Measurements from ENCODE around the gene PIGZ.

The PIGZ gene, protein sequence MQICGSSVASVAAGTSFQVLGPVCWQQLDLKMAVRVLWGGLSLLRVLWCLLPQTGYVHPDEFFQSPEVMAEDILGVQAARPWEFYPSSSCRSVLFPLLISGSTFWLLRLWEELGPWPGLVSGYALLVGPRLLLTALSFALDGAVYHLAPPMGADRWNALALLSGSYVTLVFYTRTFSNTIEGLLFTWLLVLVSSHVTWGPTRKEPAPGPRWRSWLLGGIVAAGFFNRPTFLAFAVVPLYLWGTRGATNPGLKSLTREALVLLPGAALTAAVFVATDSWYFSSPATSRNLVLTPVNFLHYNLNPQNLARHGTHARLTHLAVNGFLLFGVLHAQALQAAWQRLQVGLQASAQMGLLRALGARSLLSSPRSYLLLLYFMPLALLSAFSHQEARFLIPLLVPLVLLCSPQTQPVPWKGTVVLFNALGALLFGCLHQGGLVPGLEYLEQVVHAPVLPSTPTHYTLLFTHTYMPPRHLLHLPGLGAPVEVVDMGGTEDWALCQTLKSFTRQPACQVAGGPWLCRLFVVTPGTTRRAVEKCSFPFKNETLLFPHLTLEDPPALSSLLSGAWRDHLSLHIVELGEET

DNA sequence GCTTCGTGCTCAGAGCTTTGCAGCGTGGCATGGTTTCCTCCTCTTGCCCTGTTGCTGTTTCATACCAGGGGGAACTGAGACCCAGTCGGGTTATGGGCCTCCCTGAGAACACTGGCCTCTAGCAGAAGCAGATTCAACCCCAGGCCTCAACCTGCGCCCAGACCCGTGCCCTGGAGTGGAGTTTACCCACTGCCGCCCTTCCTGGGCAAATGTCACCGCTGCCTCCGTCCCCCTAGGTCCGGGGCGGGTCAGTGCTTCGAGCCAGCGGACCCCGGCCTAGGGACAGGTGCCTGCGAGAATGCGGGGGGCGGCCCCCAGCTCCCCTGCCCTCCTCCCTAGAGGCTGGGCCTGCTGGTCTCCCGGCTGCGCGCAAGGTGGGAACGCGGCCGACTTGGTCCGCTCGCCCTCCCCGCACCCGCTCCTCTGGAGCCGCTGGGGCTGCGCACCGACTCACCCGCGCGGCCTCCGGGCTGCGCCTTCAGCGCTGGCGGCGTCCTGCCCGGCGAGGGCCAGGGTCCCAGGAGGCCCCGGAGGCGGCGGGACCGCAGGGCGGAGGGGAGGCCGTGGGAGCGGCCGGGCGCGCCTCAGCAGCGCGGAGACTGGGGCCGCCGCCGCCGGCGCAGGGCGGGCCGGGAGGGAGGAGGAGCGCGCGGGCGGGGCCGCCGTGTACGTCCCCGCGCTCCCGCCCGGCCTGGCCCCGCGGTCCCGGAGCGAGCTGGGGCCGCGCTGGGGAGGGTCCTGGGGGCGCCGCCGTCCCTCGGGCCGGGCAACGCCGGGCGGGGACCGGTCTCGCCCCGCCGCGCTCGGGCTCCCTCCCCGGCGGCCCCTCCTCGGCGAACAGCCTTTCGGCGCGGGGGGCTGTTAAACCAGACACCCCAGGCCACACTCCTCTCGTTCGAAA is at the start of gene PIGZ:
Gene PIGZ (minus strand): TSS at position 601 of the 901 bp plus-strand sequence. CDS start 16,802 bp downstream, outside the sequence.
- Histone ChIP-seq H2AFZ (ENCODE audit: low read depth, low read length) (peak within 1 kb of the TSS; percentile 70; the same call in 1 of the 2 replicates), H3K27me3 (ENCODE audit: low read depth, low read length) (0 out of 2 replicates have a peak, but pooled peaks cover 3% of the 10 kb centered on the region), H3K4me3 (ENCODE audit: low read length) (peak within 1 kb of the TSS; percentile 76), H3K9me3 (ENCODE audit: insufficient read depth, low read length) (peaks cover 16% of the 10 kb centered on the region; the same call in 1 of the 2 replicates), H3K9ac (ENCODE audit: low read length) (peak within 1 kb of the TSS; percentile 67), H3K4me2 (ENCODE audit: low read length) (peak within 1 kb of the TSS; percentile 78), H4K20me1 (ENCODE audit: insufficient read depth, low read length) (no peaks in the 10 kb centered on the region), H3K79me2 (ENCODE audit: low read length) (no peaks in the 10 kb centered on the region), H3K36me3 (replicated peaks; ENCODE audit: low read depth, low read length) (peaks cover 9% of the 10 kb centered on the region), H3K4me1 (ENCODE audit: low read length) (peaks cover 9% of the 10 kb centered on the region; the same call in 1 of the 2 replicates), H3K27ac (ENCODE audit: low read length) (no peak within 1 kb of the TSS)
- TF ChIP-seq, protein P1, sequence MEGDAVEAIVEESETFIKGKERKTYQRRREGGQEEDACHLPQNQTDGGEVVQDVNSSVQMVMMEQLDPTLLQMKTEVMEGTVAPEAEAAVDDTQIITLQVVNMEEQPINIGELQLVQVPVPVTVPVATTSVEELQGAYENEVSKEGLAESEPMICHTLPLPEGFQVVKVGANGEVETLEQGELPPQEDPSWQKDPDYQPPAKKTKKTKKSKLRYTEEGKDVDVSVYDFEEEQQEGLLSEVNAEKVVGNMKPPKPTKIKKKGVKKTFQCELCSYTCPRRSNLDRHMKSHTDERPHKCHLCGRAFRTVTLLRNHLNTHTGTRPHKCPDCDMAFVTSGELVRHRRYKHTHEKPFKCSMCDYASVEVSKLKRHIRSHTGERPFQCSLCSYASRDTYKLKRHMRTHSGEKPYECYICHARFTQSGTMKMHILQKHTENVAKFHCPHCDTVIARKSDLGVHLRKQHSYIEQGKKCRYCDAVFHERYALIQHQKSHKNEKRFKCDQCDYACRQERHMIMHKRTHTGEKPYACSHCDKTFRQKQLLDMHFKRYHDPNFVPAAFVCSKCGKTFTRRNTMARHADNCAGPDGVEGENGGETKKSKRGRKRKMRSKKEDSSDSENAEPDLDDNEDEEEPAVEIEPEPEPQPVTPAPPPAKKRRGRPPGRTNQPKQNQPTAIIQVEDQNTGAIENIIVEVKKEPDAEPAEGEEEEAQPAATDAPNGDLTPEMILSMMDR (IDR thresholded peaks at IDR 0.05; ENCODE audit: low read depth, low read length): no peak
- TF ChIP-seq EZH2phosphoT487 (IDR thresholded peaks at IDR 0.05; ENCODE audit: low read depth): no peak

DNA sequence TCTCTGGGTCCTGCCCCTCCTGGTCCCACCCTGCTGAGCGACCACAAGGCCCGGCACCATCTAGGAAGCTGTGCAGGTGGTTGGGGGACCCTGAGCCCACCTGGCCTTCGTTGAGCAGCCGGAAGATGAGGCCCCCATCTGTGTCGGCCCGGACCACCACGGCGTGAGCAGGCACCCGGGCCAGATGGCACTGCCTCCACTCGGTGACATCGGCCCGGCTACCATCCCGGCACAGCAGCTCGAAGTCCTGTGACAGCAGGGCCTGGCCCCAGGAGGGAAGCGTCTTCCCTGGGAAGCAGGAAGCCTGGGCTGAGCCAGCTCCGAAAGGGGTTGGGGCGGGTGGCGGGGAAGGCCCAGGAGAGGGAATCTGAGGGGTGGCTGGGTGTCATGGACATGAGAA is 48.4 kb upstream of the PIGZ start:
- TF ChIP-seq EZH2phosphoT487 (IDR thresholded peaks at IDR 0.05; ENCODE audit: low read depth): no peak
- TF ChIP-seq, protein P1 (IDR thresholded peaks at IDR 0.05; ENCODE audit: low read depth, low read length): no peak
- Histone ChIP-seq H4K20me1 (ENCODE audit: insufficient read depth, low read length) (no peaks in the 10 kb centered on the region), H2AFZ (ENCODE audit: low read depth, low read length) (no peak overlapping the region), H3K4me2 (ENCODE audit: low read length) (no peak overlapping the region), H3K9ac (ENCODE audit: low read length) (no peak overlapping the region), H3K9me3 (ENCODE audit: insufficient read depth, low read length) (no peaks in the 10 kb centered on the region), H3K79me2 (ENCODE audit: low read length) (no peaks in the 10 kb centered on the region), H3K27ac (ENCODE audit: low read length) (no peak overlapping the region), H3K27me3 (ENCODE audit: low read depth, low read length) (peaks cover 14% of the 10 kb centered on the region), H3K4me1 (ENCODE audit: low read length) (peaks cover 3% of the 10 kb centered on the region), H3K4me3 (ENCODE audit: low read length) (no peak overlapping the region), H3K36me3 (replicated peaks; ENCODE audit: low read depth, low read length) (no peaks in the 10 kb centered on the region)

DNA sequence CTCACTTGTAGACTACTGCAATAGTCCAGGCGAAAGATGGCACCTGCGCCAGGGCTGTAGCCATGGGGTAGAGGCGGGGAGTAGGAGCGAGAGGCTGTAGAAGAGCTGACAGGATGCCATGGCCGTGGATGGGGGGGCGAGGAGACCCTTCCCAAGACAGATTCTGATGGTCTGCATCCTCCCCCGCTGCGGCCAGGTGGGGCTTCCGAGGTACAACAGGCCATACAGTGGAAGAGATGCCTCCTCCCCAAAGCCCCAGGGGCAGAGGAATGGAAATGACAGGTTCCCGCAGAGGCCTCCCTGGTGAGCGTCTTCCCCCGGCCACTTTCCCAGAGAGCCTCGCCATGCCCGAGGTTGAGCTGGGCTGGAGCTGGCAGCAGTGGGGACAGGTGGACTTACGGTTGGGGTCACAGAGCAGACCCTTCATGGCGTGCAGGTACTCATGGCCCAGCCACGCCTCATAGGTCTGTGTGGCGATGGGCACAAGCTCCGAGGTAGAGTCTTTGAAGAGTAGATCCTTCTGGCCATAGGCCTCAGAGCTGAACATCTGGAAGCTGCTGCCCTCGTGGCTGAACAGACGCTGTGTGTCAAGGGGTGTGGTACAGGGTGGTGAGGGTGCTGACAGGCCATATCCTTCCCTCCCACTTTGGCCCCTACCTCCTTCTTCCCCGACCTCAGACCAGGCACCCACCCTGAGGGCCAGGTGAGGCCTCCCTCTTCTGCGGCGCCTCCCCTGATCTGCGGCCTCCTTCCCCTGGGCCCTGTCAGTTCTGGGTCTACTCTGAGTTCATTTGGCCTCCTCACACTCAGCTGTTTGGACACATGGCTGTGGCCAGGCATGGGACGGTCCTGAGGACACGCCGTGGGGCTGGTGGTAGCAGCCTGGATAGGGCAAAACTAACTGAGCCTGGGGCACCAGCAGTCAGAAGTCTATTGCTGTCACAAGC is 47.4 kb upstream of the PIGZ start:
- Histone ChIP-seq H3K79me2 (ENCODE audit: low read length) (no peaks in the 10 kb centered on the region), H3K27ac (ENCODE audit: low read length) (no peak overlapping the region), H3K4me1 (ENCODE audit: low read length) (no peaks in the 10 kb centered on the region), H3K4me3 (ENCODE audit: low read length) (no peak overlapping the region), H4K20me1 (ENCODE audit: insufficient read depth, low read length) (no peaks in the 10 kb centered on the region), H2AFZ (ENCODE audit: low read depth, low read length) (no peak overlapping the region), H3K9ac (ENCODE audit: low read length) (no peak overlapping the region), H3K36me3 (replicated peaks; ENCODE audit: low read depth, low read length) (no peaks in the 10 kb centered on the region), H3K9me3 (ENCODE audit: insufficient read depth, low read length) (no peaks in the 10 kb centered on the region), H3K4me2 (ENCODE audit: low read length) (no peak overlapping the region), H3K27me3 (ENCODE audit: low read depth, low read length) (peaks cover 11% of the 10 kb centered on the region)
- TF ChIP-seq, protein P1 (IDR thresholded peaks at IDR 0.05; ENCODE audit: low read depth, low read length): no peak
- no peak for TF ChIP-seq EZH2phosphoT487 (IDR thresholded peaks at IDR 0.05; ENCODE audit: low read depth)

All from OCI-LY3 (cell line).